Measurements from ENCODE around the gene BATF.

DNA sequence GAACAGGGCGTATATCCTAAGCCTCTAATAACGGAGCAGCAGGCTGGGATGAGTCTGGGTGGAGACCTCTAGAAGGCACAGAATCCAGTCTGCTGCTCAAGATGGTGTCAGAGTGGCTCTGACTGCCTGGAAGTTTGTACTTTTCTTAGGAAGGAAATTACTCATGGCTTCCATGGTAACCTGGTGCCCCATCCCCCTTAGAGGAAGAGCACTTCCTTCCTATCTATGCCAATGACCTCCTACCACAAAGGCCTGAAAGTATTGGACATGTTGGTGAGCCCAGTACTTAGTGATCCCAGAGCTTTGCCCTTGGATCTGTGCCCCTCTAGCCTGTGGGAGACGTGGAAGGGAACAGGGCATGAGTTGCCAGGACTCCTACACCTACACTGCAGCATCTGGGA, 1.5 kb downstream of the BATF start:
- TF ChIP-seq, protein P1, sequence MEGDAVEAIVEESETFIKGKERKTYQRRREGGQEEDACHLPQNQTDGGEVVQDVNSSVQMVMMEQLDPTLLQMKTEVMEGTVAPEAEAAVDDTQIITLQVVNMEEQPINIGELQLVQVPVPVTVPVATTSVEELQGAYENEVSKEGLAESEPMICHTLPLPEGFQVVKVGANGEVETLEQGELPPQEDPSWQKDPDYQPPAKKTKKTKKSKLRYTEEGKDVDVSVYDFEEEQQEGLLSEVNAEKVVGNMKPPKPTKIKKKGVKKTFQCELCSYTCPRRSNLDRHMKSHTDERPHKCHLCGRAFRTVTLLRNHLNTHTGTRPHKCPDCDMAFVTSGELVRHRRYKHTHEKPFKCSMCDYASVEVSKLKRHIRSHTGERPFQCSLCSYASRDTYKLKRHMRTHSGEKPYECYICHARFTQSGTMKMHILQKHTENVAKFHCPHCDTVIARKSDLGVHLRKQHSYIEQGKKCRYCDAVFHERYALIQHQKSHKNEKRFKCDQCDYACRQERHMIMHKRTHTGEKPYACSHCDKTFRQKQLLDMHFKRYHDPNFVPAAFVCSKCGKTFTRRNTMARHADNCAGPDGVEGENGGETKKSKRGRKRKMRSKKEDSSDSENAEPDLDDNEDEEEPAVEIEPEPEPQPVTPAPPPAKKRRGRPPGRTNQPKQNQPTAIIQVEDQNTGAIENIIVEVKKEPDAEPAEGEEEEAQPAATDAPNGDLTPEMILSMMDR (IDR thresholded peaks at IDR 0.05; ENCODE audit: poor library complexity): no peak
- TF ChIP-seq EZH2phosphoT487 (IDR thresholded peaks at IDR 0.05; ENCODE audit: low read depth, severe bottlenecking, unreplicated experiment): no peak
